T-cell (primary cell): Measurements from ENCODE around the gene CNGA4. TPM values are rescaled to one million over a fixed set of nuclear protein-coding genes. Genes with fewer than 3 reads are reported as not detected.

Experiments
- ATAC-seq, 4 experiments: fragments of 200-7000 bp in 3 of 4; fragments of 150-1000 bp in 1 of 4; cut with Tn5 transposase; replicated peaks in 1 of 4; 1 replicate in 3 of 4; 2 replicates in 1 of 4; pipeline ENCODE4 v1.10.0; 2021; ENCODE audit warnings: moderate library complexity in 3 of 4, mild to moderate bottlenecking in 2 of 4, moderate number of reproducible peaks in 1 of 4
- CTCF ChIA-PET, 2 donors: fragments of 300-600 bp; sonication (Branson Sonifier 250); formaldehyde crosslinking; loops; one replicate each; lab custom pipeline; 2022; ENCODE audit warnings: antibody characterized with exemption in 2 of 2; lab: Charles Lee
- POLR2A ChIA-PET, 2 donors: fragments of 300-600 bp; sonication (Branson Sonifier 250); formaldehyde crosslinking; loops; one replicate each; lab custom pipeline; 2022; ENCODE audit warnings: antibody characterized with exemption in 2 of 2; lab: Charles Lee
- DNase-seq, 35 experiments: peaks; one replicate each; pipeline versions ENCODE4 v3.0.0 to v3.0.0-alpha.2; 2013 to 2023
- H3K27ac ChIP-seq: one replicate; pipeline ENCODE4 v1.5.1; 2013; ENCODE audit warnings: low read length
- H3K27me3 ChIP-seq, 2 experiments: replicated peaks in 1 of 2; 1 replicate in 1 of 2; 2 replicates in 1 of 2; pipeline versions ENCODE4 v1.6.1 to v1.7.0; 2013; ENCODE audit warnings: low read length in 1 of 2, mixed read lengths in 1 of 2; ENCODE audit not compliant: control insufficient read depth in 2 of 2, insufficient read depth in 2 of 2; ENCODE audit errors: extremely low read depth in 1 of 2
- H3K36me3 ChIP-seq, 2 donors: 1 replicate in 1 of 2; 2 replicates in 1 of 2; pipeline versions ENCODE4 v1.6.1 to v1.7.0; 2013; ENCODE audit warnings: low read length in 1 of 2; ENCODE audit not compliant: control insufficient read depth in 2 of 2, insufficient read depth in 1 of 2; ENCODE audit errors: extremely low read depth in 1 of 2
- H3K4me1 ChIP-seq, 2 experiments: 1 replicate in 1 of 2; 2 replicates in 1 of 2; pipeline versions ENCODE4 v1.6.1 to v1.7.0; 2013; ENCODE audit warnings: low read length in 2 of 2, mixed read lengths in 1 of 2; ENCODE audit not compliant: insufficient read depth in 2 of 2, control insufficient read depth in 1 of 2; ENCODE audit errors: extremely low read depth in 1 of 2
- H3K4me3 ChIP-seq, 2 donors: 1 replicate in 1 of 2; 2 replicates in 1 of 2; pipeline versions ENCODE4 v1.5.1 to v1.7.0; 2013; ENCODE audit warnings: mild to moderate bottlenecking in 2 of 2, low read length in 1 of 2, moderate library complexity in 1 of 2; ENCODE audit not compliant: control insufficient read depth in 1 of 2; ENCODE audit errors: extremely low read depth in 1 of 2
- H3K9me3 ChIP-seq: 2 replicates; pipeline ENCODE4 v1.7.0; 2013
- H3K27ac Mint-ChIP-seq, 2 donors: one replicate each; pipeline ENCODE4 v1.8.0; 2020 to 2021; ENCODE audit warnings: mild to moderate bottlenecking in 2 of 2, mixed read lengths in 2 of 2
- H3K27me3 Mint-ChIP-seq, 2 donors: one replicate each; pipeline ENCODE4 v1.8.0; 2021 to 2022; ENCODE audit warnings: mixed read lengths in 2 of 2
- H3K36me3 Mint-ChIP-seq: one replicate; pipeline ENCODE4 v1.8.0; 2021; ENCODE audit warnings: mixed read lengths
- H3K4me1 Mint-ChIP-seq, 3 donors: one replicate each; pipeline ENCODE4 v1.8.0; 2020 to 2022; ENCODE audit warnings: mixed read lengths in 3 of 3, mild to moderate bottlenecking in 1 of 3
- H3K4me3 Mint-ChIP-seq, 3 donors: one replicate each; pipeline ENCODE4 v1.8.0; 2020 to 2022; ENCODE audit warnings: mild to moderate bottlenecking in 3 of 3, mixed read lengths in 3 of 3, moderate library complexity in 3 of 3
- H3K9me3 Mint-ChIP-seq, 3 donors: one replicate each; pipeline ENCODE4 v1.8.0; 2020 to 2022; ENCODE audit warnings: mixed read lengths in 3 of 3
- WGBS: methylation state at CpG from one replicate; pipeline ENCODE4 v1.1.5; 2013; ENCODE audit warnings: missing lambda C conversion rate; ENCODE audit not compliant: insufficient coverage; 5-methylcytosine and 5-hydroxymethylcytosine counted together
- total RNA-seq, 35 experiments: library from RNA in 6 of 35; stranded (reverse) in 6 of 35; fragments of 120-200 nt in 1 of 35; gene quantifications; one replicate each; pipeline versions ENCODE4 v1.2.1 to v1.2.4 and lab custom pipeline; 2013 to 2026

The CNGA4 gene
- total RNA-seq, 5 donors from 2014 or later (not counting 1 experiment from before 2014, with no cell fraction given), result 0.20 to 0.88 (median 0.44) TPM

DNA sequence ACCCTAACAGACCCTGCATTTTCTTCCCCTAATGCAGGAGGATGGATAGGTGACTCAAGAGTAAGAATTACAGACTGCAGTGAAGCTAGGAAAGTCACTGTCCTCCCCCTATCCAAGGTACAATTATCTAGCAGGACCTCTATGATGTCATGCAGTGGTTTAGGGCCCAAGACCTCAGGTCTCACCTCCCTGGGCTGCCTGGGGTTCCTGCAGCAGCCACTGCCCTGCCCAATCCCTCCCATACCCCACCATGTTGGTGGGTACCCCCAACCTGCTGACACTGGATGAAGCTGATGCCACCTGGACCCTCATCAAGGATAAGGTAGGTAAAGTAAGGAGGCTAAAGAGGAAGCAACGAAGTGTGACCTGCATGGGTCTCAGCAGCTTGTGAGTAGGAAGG, 33.5 kb upstream of the CNGA4 start, which contains the start of gene C11orf42:
Gene C11orf42 (plus strand): TSS at position 192 of the 400 bp plus-strand sequence. CDS start 59 bp downstream, at position 251.
- H3K27me3 Mint-ChIP-seq, result no peaks in the 10 kb centered on the region
- peaks cover 36 to 40% (median 40%) of the 10 kb centered on the region in 3 donors for H3K4me1 Mint-ChIP-seq
- peaks cover 10 to 23% of the 10 kb centered on the region in 2 experiments for H3K4me1 ChIP-seq
- no CpG with 5 or more reads among the region's 1 CpG for WGBS
- no peak for ATAC-seq
- no peak within 1 kb of the TSS for H3K27ac ChIP-seq
- H3K36me3 Mint-ChIP-seq, result peaks cover 25% of the 10 kb centered on the region
- H3K4me3 Mint-ChIP-seq, result no peak within 1 kb of the TSS
- DNase-seq, result no peak
- ChIA-PET CTCF (no interaction called here), POLR2A (no interaction called here)
- H3K4me3 ChIP-seq, result no peak within 1 kb of the TSS
- H3K9me3 ChIP-seq, result no peaks in the 10 kb centered on the region
- no peaks in the 10 kb centered on the region for H3K27me3 ChIP-seq
- no peak within 1 kb of the TSS for H3K27ac Mint-ChIP-seq
- no peaks in the 10 kb centered on the region for H3K9me3 Mint-ChIP-seq
- peaks cover 4 to 16% of the 10 kb centered on the region in 2 donors for H3K36me3 ChIP-seq

DNA sequence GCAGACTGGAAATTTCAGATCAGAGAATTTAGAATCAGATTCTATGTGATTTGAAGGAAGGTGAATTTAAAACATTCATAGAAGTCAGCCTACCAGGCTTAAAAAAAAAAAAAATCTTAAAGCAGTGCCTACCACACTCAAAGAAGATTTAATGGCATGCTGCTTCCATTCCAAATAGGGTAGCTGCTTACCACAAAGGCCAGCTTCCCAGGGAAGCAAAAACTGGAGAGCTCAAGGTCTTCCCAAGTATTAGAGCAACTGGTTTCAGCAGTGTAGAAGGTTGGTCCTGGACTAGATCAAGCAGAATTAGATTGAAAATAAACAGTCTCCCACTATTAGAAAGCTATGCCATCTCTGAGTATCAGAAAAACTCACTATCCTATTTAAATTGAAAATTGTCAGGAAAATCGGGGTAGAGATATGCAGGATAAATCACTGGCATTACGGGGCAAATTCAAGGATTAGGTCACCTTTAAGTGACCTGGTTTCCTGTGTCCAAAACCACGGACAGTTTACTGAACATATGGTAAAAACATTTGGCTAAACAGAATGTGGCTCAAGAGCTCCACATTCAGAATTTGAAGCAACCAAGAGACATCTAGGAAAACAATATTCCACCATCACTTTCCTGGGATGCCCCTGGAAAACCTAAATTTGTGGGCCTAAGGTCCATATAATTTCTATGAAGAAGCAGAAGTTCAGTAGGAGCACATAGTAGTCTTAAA, 32.3 kb upstream of the CNGA4 start:
- Histone ChIP-seq H3K27ac (no peak overlapping the region), H3K4me1 (peaks cover 10 to 12% of the 10 kb centered on the region in 2 experiments), H3K9me3 (no peaks in the 10 kb centered on the region), H3K27me3 (no peaks in the 10 kb centered on the region), H3K4me3 (no peak overlapping the region), H3K36me3 (peaks cover 4 to 27% of the 10 kb centered on the region in 2 donors)
- Mint-ChIP-seq H3K9me3 (no peaks in the 10 kb centered on the region), H3K27me3 (no peaks in the 10 kb centered on the region), H3K36me3 (peaks cover 33% of the 10 kb centered on the region), H3K27ac (no peak overlapping the region), H3K4me1 (peaks cover 31 to 34% (median 32%) of the 10 kb centered on the region in 3 donors), H3K4me3 (no peak overlapping the region)
- ChIA-PET CTCF (no interaction called here), POLR2A (no interaction called here)
- ATAC-seq, result no peak
- 94% methylated on average over 2 of the region's 3 CpGs for WGBS
- no peak for DNase-seq

DNA sequence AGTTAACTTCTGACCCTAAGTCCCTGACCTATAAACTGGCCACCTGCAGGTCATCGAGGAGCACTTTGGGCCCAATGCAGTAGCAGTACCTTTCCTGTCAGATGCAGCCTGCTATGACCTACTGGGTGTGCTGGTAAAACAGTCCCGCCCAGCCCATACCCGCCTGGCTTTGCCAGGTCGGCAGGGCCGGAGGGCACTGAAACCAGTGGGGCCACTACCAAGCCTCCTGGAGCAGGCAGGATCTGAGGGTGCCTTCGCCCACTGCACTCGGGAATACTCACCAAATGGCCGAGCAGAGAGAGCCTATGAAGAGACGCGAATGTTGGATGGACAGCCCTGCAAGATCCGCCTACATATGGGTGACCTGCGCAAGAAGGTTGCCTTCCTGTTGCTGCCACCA, 29.1 kb upstream of the CNGA4 start:
- Histone ChIP-seq H3K4me1 (no peaks in the 10 kb centered on the region), H3K27me3 (no peaks in the 10 kb centered on the region), H3K36me3 (peaks cover 4 to 57% of the 10 kb centered on the region in 2 donors), H3K27ac (no peak overlapping the region), H3K9me3 (no peaks in the 10 kb centered on the region), H3K4me3 (no peak overlapping the region)
- Mint-ChIP-seq H3K27me3 (no peaks in the 10 kb centered on the region), H3K9me3 (no peaks in the 10 kb centered on the region), H3K4me1 (peaks cover 5 to 9% (median 5%) of the 10 kb centered on the region in 3 donors), H3K4me3 (no peak overlapping the region), H3K36me3 (peaks cover 33% of the 10 kb centered on the region), H3K27ac (no peak overlapping the region)
- ChIA-PET CTCF (no interaction called here), POLR2A (no interaction called here)
- no peak for DNase-seq
- no peak for ATAC-seq
- 96% methylated on average over 12 of the region's 12 CpGs for WGBS

DNA sequence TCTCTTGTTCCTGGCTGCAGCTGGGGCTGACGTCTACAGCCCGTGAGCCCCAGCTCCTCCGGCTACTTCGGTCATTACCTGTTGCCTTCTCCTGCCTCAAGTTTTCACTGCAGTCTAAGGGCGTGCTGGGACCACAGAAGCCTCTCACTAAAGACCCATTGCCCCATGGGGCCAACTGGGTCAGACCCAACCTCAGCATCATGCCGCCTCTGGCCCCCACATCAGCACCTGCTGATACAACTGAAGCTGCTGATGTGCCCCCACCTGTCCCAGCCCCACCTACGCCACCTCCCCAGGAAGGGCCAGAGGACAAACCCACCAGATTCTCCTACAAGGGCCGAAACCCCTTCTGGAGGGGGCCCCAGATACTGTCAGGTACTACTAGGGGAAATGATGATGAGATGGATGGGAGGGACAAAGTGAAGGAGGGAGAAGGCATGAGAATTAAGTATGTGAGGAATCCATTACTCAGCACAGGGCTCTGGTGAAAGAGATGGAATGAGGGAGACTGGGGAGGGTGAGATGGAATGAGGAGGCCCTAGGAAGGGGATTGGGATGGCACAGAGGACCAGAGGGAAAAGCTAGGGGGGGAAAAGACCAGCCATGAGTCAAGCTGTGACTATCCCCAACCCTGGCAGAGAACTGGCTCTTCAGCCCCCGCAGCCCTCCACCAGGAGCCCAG, 28.5 kb upstream of the CNGA4 start:
- ChIA-PET POLR2A (no interaction called here), CTCF (no interaction called here)
- Mint-ChIP-seq H3K36me3 (peaks cover 32% of the 10 kb centered on the region), H3K4me1 (peaks cover 0 to 3% (median 0%) of the 10 kb centered on the region in 3 donors), H3K4me3 (no peak overlapping the region), H3K9me3 (no peaks in the 10 kb centered on the region), H3K27ac (no peak overlapping the region), H3K27me3 (no peaks in the 10 kb centered on the region)
- WGBS, result 96% methylated on average over 6 of the region's 9 CpGs
- H3K27me3 ChIP-seq, result no peaks in the 10 kb centered on the region
- no peak overlapping the region for H3K27ac ChIP-seq
- H3K36me3 ChIP-seq, result peaks cover 4 to 63% of the 10 kb centered on the region in 2 donors
- H3K4me1 ChIP-seq, result no peaks in the 10 kb centered on the region
- H3K4me3 ChIP-seq, result no peak overlapping the region
- no peak for ATAC-seq
- H3K9me3 ChIP-seq, result no peaks in the 10 kb centered on the region
- DNase-seq, result no peak

DNA sequence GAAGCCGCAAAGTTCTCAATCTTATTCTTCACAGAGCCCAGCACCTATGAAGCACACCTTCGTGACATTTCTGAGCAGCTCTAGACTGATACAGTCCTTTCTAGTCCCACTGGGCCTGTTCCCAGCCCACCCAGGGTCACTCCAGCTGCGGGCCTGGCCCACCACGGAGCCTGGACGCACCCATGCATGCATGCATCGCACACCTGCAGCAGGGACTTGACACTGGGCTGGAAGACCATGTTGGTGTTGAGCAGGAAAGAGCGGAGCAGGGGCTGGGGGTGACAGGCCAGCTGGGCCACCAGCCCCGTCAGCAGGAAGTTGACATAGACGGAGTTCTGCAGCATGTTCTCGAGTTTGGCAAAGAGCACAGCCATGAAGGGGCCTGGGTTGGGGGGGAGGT, 24.4 kb upstream of the CNGA4 start:
- no peak for DNase-seq
- H3K27ac Mint-ChIP-seq, result no peak overlapping the region
- H3K27me3 ChIP-seq, result no peaks in the 10 kb centered on the region
- no peak overlapping the region for H3K27ac ChIP-seq
- no peak for ATAC-seq
- no peak overlapping the region for H3K4me3 ChIP-seq
- peaks cover 51% of the 10 kb centered on the region for H3K36me3 Mint-ChIP-seq
- ChIA-PET POLR2A (no interaction called here), CTCF (no interaction called here)
- 98% methylated on average over 7 of the region's 10 CpGs for WGBS
- peaks cover 6 to 93% of the 10 kb centered on the region in 2 donors for H3K36me3 ChIP-seq
- H3K4me1 ChIP-seq, result peaks cover 0 to 5% of the 10 kb centered on the region in 2 experiments
- no peaks in the 10 kb centered on the region for H3K27me3 Mint-ChIP-seq
- H3K9me3 ChIP-seq, result no peaks in the 10 kb centered on the region
- H3K4me1 Mint-ChIP-seq, result peaks cover 5 to 6% (median 6%) of the 10 kb centered on the region in 3 donors
- no peak overlapping the region for H3K4me3 Mint-ChIP-seq
- no peaks in the 10 kb centered on the region for H3K9me3 Mint-ChIP-seq

DNA sequence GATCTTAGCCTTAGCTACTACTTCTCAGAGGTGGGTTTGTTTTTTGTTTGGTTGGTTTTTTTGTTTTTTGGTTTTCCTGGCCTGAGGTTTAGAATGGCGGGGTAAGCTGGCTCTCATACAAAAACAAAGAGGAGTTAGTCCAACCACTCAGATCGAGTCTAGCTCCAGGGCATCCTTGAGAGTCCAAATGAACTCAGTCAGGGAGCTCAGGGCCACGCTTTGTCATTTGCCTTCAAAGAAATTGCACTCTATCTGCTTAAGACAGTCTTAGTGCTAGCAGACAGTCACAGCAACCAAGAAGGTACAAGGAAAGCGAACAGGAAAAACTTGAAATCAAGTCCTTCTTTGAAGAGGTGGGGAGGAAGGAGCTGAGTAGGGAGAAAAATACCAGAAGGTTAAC, 22.4 kb upstream of the CNGA4 start:
- Mint-ChIP-seq H3K4me1 (peaks cover 16 to 21% (median 16%) of the 10 kb centered on the region in 3 donors), H3K36me3 (peaks cover 52% of the 10 kb centered on the region), H3K27me3 (no peaks in the 10 kb centered on the region), H3K4me3 (no peak overlapping the region), H3K27ac (no peak overlapping the region), H3K9me3 (no peaks in the 10 kb centered on the region)
- no peak overlapping the region for H3K27ac ChIP-seq
- H3K9me3 ChIP-seq, result no peaks in the 10 kb centered on the region
- H3K36me3 ChIP-seq, result peaks cover 6 to 95% of the 10 kb centered on the region in 2 donors
- POLR2A ChIA-PET, result interaction anchor here in 1 of 2 donors (0.6 to 0.7 kb wide), 2 partner anchors 14 to 712 kb away, joined by 3 to 4 read pairs; no protein-coding TSS in a partner anchor
- H3K4me3 ChIP-seq, result no peak overlapping the region
- DNase-seq (no peak), ATAC-seq (no peak)
- 92% methylated on average over 3 of the region's 4 CpGs for WGBS
- H3K27me3 ChIP-seq, result no peaks in the 10 kb centered on the region
- CTCF ChIA-PET, result interaction anchor here (0.6 kb wide), 2 partner anchors 15 to 115 kb away, joined by 3 read pairs; no protein-coding TSS in a partner anchor
- H3K4me1 ChIP-seq, result peaks cover 3 to 13% of the 10 kb centered on the region in 2 experiments
